Measurements from ENCODE around the gene RXRA.

GRCh38 chr9:134384811-134385479 lies 58.7 kb downstream of the RXRA start:
- TF ChIP-seq CTCF (IDR thresholded peaks at IDR 0.05; ENCODE audit: low read depth, low read length, missing input control), result no peak
- no peak for TF ChIP-seq REST (IDR thresholded peaks at IDR 0.05)
- no peak for TF ChIP-seq EGR1 (IDR thresholded peaks at IDR 0.05; ENCODE audit: low read depth in 2 of 2)
- no peak for TF ChIP-seq YY1 (IDR thresholded peaks at IDR 0.05)
- TF ChIP-seq RXRA (IDR thresholded peaks at IDR 0.05), result no peak
- TF ChIP-seq RAD21 (IDR thresholded peaks at IDR 0.05), result no peak
- TF ChIP-seq NR2F2 (IDR thresholded peaks at IDR 0.05), result no peak
